Panc1 (cell line): ENCODE measurements around the gene RHOJ. TPM values are rescaled to one million over a fixed set of nuclear protein-coding genes. Genes with fewer than 3 reads are reported as not detected.

ENCODE experiments used
- ATAC-seq: fragments of 200-7000 bp; cut with Tn5 transposase; 2 replicates; pipeline ENCODE4 v1.9.1; 2020; ENCODE audit warnings: mild to moderate bottlenecking, moderate library complexity
- BruUV-seq: library from RNA; stranded (reverse); fragments of 400-500 nt; replicated peaks from 2 replicates; lab custom pipeline; 2021; lab: Mats Ljungman, UMichigan
- CTCF ChIA-PET: fragments of 300-600 bp; sonication (Branson Sonifier 250); formaldehyde crosslinking; loops from one replicate; lab custom pipeline; 2022; ENCODE audit warnings: antibody characterized with exemption; lab: Charles Lee
- POLR2A ChIA-PET: fragments of 300-600 bp; sonication (Branson Sonifier 250); formaldehyde crosslinking; loops from one replicate; lab custom pipeline; 2022; ENCODE audit warnings: antibody characterized with exemption; lab: Charles Lee
- DNase-seq: peaks from one replicate; pipeline ENCODE4 v3.0.0-alpha.2; 2010; ENCODE audit warnings: low read depth, low spot score
- H3K27ac ChIP-seq: 2 replicates; pipeline ENCODE4 v1.5.1; 2011; ENCODE audit warnings: mild to moderate bottlenecking, low read length, inconsistent platforms
- H3K27me3 ChIP-seq: fragments of 200-500 bp; sonication (Bioruptor generic); 2 replicates; pipeline ENCODE4 v1.6.0; 2014; ENCODE audit warnings: low read length, inconsistent platforms; ENCODE audit not compliant: control insufficient read depth, insufficient read depth
- H3K36me3 ChIP-seq: fragments of 200-500 bp; sonication (Bioruptor generic); 2 replicates; pipeline ENCODE4 v1.5.1; 2014; ENCODE audit warnings: inconsistent platforms, mild to moderate bottlenecking, low read length, moderate library complexity; ENCODE audit not compliant: control insufficient read depth, insufficient read depth
- H3K4me1 ChIP-seq: 2 replicates; pipeline ENCODE4 v1.5.1; 2011; ENCODE audit warnings: inconsistent platforms, mild to moderate bottlenecking, low read length, moderate library complexity; ENCODE audit not compliant: control insufficient read depth, insufficient read depth
- H3K4me3 ChIP-seq, 2 experiments: 2 replicates each; pipeline ENCODE4 v1.5.1; 2011 to 2012; ENCODE audit warnings: low read depth in 2 of 2, low read length in 2 of 2, mild to moderate bottlenecking in 2 of 2, inconsistent platforms in 1 of 2, moderate library complexity in 1 of 2
- H3K9me3 ChIP-seq: fragments of 200-500 bp; sonication (Bioruptor generic); 2 replicates; pipeline ENCODE4 v1.5.1; 2014; ENCODE audit warnings: low read depth, mild to moderate bottlenecking, inconsistent platforms, low read length, moderate library complexity; ENCODE audit not compliant: control insufficient read depth, insufficient read depth
- CTCF ChIP-seq: fragments of 450-650 bp; IDR thresholded peaks from 2 replicates; pipeline ENCODE4 v1.5.1; 2017; ENCODE audit warnings: mild to moderate bottlenecking
- POLR2AphosphoS5 ChIP-seq: IDR thresholded peaks from 2 replicates; pipeline ENCODE4 v1.6.1; 2012; ENCODE audit warnings: mild to moderate bottlenecking, low read depth, low read length, moderate library complexity
- SIN3A ChIP-seq: IDR thresholded peaks from 2 replicates; pipeline ENCODE4 v1.6.1; 2012; ENCODE audit warnings: low read depth, mild to moderate bottlenecking, low read length, moderate library complexity, borderline replicate concordance; ENCODE audit not compliant: insufficient read depth
- TCF7L2 ChIP-seq: IDR thresholded peaks from 2 replicates; pipeline ENCODE4 v1.6.1; 2011; ENCODE audit warnings: mild to moderate bottlenecking, low read depth, low read length, inconsistent platforms
- in situ Hi-C: cut with HindIII; loops from 2 replicates; pipeline ENCODE4 v1.10.0; 2016; ENCODE audit warnings: low sequenced_read_pairs, low pct_unique_long_range_greater_than_20kb
- intact Hi-C: fragments of 100-400 bp; cut with micrococcal nuclease; formaldehyde crosslinking; loops from one replicate; pipeline ENCODE4 v1.10.0; 2022; ENCODE audit not compliant: unreplicated experiment
- total RNA-seq: library from RNA; stranded (reverse); gene quantifications from one replicate; pipeline ENCODE4 v1.2.1, GENCODE V29; 2021; ENCODE audit not compliant: unreplicated experiment
- TF ChIP-seq, protein P1 (sequence below), 2 experiments: IDR thresholded peaks; 2 replicates each; pipeline ENCODE4 v1.6.1; 2011 to 2012; ENCODE audit warnings: low read depth in 2 of 2, control low read depth in 1 of 2, low read length in 1 of 2, mild to moderate bottlenecking in 1 of 2, moderate library complexity in 1 of 2; ENCODE audit not compliant: insufficient read depth in 1 of 2

RHOJ gene
- total RNA-seq, 1 experiment from 2014 or later, result 0.28 TPM

GRCh38 chr14:63231766-63232165 lies 27.5 kb downstream of the RHOJ start:
- DNase-seq (no peak), ATAC-seq (no peak)
- TF ChIP-seq CTCF (no peak), SIN3A (no peak), POLR2AphosphoS5 (no peak), TCF7L2 (no peak)
- TF ChIP-seq, protein P1, sequence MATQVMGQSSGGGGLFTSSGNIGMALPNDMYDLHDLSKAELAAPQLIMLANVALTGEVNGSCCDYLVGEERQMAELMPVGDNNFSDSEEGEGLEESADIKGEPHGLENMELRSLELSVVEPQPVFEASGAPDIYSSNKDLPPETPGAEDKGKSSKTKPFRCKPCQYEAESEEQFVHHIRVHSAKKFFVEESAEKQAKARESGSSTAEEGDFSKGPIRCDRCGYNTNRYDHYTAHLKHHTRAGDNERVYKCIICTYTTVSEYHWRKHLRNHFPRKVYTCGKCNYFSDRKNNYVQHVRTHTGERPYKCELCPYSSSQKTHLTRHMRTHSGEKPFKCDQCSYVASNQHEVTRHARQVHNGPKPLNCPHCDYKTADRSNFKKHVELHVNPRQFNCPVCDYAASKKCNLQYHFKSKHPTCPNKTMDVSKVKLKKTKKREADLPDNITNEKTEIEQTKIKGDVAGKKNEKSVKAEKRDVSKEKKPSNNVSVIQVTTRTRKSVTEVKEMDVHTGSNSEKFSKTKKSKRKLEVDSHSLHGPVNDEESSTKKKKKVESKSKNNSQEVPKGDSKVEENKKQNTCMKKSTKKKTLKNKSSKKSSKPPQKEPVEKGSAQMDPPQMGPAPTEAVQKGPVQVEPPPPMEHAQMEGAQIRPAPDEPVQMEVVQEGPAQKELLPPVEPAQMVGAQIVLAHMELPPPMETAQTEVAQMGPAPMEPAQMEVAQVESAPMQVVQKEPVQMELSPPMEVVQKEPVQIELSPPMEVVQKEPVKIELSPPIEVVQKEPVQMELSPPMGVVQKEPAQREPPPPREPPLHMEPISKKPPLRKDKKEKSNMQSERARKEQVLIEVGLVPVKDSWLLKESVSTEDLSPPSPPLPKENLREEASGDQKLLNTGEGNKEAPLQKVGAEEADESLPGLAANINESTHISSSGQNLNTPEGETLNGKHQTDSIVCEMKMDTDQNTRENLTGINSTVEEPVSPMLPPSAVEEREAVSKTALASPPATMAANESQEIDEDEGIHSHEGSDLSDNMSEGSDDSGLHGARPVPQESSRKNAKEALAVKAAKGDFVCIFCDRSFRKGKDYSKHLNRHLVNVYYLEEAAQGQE (IDR thresholded peaks at IDR 0.05; ENCODE audit: insufficient read depth in 1 of 2, low read depth in 2 of 2, low read length in 1 of 2), result no peak
- CTCF ChIA-PET, result no interaction called here
- no peak overlapping the region for H3K4me3 ChIP-seq
- H3K4me1 ChIP-seq, result no peaks in the 10 kb centered on the region
- no peak overlapping the region for H3K27ac ChIP-seq
- no peaks in the 10 kb centered on the region for H3K9me3 ChIP-seq
- POLR2A ChIA-PET, result no interaction called here
- BruUV-seq, result no TSS peak
- H3K36me3 ChIP-seq, result no peaks in the 10 kb centered on the region
- intact Hi-C loops, result no loop called here
- in situ Hi-C loops, result no loop called here
- H3K27me3 ChIP-seq, result no peaks in the 10 kb centered on the region

GRCh38 chr14:63237791-63238190 lies 33.5 kb downstream of the RHOJ start:
- intact Hi-C loops, result no loop called here
- no peak for ATAC-seq
- no peak for DNase-seq

More at GRCh38 chr14:63237791-63238190, 33.5 kb downstream of the RHOJ start:
- in situ Hi-C loops, result no loop called here
- Histone ChIP-seq H3K27me3 (no peaks in the 10 kb centered on the region), H3K36me3 (no peaks in the 10 kb centered on the region), H3K9me3 (no peaks in the 10 kb centered on the region), H3K27ac (no peak overlapping the region), H3K4me1 (no peaks in the 10 kb centered on the region), H3K4me3 (no peak overlapping the region)
- POLR2A ChIA-PET, result no interaction called here
- CTCF ChIA-PET, result no interaction called here
- TF ChIP-seq POLR2AphosphoS5 (no peak), SIN3A (no peak), TCF7L2 (no peak), CTCF (no peak)
- TF ChIP-seq, protein P1 (IDR thresholded peaks at IDR 0.05; ENCODE audit: insufficient read depth in 1 of 2, low read depth in 2 of 2, low read length in 1 of 2), result no peak
- BruUV-seq, result no TSS peak
